CD4-positive, alpha-beta T cell treated with Interleukin-6 at 100 ng/mL for 8 hours (primary cell): Measurements from ENCODE around the gene MUC13.
A peak's percentile ranks its signal among the peaks of the same experiment; 100 is the strongest.

Experiments
- DNase-seq: peaks from one replicate; pipeline ENCODE4 v3.0.0-alpha.2; 2020; ENCODE audit warnings: mixed read lengths, low spot score

The MUC13 gene

DNA sequence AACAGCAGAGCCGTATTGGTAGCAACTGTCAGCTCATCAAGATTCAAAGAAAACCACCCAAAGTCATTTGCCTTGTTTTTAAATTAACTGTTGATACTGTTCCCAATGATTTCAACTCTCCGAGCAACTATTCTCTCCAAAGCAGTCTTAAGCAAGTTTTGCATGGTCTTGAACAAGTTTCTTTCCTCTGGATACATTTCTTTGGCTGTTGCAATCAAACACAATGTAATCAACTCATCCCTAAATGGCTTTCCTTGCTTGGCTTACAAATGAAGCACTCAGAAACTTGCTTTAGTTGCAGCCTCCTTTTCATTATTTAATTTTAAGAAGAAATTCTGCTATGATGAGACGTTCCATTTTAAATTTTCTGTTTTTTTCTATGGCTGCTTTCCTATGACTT, 15.5 kb upstream of the MUC13 start:
- DNase-seq: no peak

DNA sequence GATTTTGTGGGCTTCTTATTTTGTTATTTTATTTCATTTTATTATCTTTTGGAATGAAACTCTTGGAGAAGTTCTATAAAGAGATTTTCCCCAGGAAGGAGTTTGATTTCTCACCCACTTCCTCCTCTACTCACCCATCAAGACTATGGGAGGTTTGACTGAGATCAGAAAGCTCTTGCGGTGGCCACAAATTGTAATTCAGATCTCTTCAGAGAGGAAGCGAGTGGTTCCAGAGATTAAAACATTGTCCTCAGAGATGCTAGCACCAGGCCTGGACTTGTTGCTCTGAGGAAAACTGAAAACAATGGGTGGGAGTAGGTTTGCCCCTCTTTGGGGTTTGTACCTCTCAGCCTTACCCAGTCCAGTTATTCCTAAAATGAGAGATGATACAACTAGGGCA, 8.1 kb upstream of the MUC13 start:
- no peak for DNase-seq

DNA sequence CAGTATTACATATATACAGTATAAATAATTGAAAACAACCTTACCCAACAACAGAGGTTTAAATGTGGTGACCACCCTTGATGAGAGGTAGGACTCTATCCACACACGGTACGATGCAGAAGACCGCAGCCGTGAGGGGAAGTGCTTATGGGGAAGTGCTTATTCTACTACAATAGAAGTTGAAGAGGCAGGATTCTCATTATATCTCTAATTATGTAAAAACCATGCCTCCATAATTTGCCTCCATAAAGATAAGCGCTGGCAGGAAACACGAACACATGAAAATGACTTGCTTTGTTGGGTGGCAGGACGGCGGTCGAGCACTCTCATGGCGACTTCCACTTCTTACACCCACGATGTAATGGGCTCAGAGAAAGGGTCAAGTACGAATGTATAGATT, 7.2 kb upstream of the MUC13 start:
- DNase-seq: no peak

DNA sequence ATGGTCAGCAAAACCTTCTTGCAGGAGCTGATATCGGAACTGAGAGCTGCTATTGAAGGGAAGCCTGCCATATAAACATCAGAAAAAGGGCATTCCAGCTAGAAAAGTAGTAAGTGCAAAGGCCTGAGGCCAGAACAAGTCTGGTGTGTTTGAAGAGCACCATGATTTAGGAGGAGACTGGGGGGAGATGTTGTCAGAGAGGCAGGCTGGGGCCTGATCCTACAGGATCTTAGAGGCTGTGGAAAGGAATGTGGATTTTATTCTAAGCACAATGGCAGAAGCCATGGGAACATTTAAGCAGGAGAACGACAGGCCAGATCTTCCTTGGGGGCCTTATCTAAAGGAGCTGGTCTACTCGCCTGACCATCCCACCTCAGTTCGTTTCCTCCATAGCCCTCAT, 5.1 kb upstream of the MUC13 start:
- DNase-seq: no peak

DNA sequence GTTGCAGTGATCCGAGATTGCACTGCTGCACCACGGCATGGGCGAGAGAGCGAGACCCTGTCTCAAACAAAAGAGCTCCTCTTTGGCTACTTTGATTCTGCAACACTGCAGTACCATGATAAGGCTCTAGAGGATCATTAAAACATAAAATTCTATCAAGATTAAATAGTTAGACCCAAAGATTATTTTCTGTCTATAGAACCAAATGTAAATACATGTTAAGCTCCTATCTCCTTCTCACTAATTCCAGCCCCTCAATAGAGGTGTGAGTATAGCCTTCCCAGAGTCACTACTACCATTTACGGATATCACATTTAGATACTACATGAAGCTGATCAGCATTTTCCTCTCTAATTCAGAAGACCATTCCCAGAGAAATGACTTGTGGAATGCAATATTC, 4.3 kb upstream of the MUC13 start:
- DNase-seq: no peak

DNA sequence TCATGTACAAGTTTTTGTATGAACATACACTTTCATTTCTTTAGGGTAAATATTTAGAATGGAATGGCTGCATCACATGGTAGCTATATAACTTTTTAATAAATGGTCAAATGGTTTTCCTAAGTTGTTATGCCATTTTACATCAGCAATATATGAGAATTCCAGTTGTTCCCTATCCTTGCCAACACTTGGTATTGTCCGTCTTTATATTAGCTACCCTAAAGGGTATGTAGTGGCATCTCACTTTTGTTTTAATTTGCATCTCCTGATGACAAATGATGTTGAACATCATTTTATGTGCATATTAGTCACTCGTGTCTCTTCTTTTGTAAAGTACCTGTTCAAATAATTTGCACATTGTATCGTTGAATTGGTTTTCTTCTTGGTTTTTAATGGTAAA, 2.5 kb upstream of the MUC13 start:
- no peak for DNase-seq

DNA sequence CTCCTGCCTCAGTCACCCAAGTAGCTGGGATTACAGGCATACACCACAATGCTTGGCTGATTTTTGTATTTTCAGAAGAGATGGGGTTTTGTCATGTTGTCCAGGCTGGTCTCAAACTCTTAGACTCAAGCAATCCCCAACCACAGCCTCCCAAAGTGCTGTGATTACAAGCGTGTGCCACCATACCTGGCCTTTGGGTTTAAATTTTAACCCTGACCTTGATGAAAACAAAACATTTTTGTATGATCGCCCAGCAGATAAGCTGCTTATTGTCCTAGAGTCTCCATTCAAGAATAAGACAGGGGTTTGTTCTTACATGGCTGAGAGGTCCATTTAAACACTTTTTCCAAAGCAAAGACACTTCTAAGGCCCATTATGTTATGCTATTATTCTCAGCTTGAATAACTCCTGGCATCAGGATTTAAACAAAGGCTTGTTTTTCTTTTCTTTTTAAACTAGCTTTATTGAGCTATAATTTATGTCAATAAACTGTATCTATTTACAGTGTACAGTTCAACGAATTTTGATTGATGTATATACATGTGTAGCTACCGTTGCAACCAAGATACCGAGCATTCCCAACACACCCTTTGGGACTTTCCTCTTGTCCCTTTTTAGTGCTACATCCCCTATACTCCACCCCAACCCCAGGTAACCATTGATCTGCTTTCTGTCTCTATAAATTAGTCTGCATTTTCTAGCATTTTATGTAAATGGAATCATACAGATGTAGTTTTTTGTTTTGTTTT, 1.4 kb upstream of the MUC13 start:
- no peak for DNase-seq

DNA sequence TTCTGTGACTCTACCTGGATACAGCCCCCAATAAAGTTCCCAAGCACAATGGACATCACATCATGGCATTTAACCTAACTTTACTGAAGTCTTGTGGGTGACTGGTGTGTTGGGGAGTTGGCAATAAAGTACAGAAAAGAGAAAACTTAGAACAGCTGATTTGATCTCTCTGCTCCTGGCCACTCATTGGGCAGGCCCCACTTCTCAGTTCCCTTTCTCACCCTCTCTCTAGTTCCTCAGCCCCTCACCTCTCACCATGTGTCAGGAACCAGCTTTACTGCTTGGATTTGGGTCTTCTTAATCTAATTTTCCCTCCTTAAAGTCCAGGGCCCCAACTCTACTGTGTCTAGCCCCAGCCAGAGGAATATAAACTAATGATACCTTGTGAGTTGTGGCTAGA, 713 bp upstream of the MUC13 start:
- no peak for DNase-seq

DNA sequence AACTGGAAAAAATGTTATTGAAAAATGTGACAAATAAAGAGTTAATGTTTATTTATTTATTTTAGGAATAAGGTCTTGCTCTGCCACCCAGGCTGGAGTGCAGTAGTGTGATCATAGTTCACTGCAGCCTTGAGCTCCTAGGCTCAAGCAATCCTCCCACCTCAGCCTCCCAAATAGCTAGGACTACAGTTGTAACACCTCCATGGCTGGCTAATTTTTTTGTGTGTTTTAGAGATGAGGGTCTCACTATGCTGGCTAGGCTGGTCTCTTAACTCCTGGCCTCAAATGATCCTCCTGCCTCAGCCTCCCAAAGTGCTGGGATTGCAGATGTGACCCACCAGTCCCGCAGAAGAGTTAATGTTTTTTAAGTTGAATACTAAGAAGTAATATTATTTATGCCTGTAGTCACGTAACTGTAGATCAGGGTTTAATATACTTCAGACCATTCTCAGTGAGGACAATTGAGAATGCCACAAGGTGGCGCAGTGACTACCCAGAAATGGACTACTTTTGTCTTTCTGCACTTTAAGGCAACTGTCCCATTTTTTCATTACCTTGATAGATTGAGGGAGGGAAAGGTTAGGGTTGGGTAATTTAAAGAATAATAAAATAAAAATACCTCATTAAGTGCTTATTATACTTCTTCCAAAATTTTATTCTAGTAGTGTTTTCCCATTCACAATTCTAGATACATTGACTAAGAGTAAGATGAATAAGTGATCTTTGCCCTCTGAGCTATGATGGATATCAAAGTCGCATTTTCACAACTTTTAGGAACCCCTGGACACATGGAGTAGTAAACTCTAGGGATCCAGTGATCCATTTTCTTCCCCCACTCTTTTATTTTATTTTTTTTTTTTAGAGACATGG, 6.0 kb downstream of the MUC13 start:
- peak; percentile 45 for DNase-seq

DNA sequence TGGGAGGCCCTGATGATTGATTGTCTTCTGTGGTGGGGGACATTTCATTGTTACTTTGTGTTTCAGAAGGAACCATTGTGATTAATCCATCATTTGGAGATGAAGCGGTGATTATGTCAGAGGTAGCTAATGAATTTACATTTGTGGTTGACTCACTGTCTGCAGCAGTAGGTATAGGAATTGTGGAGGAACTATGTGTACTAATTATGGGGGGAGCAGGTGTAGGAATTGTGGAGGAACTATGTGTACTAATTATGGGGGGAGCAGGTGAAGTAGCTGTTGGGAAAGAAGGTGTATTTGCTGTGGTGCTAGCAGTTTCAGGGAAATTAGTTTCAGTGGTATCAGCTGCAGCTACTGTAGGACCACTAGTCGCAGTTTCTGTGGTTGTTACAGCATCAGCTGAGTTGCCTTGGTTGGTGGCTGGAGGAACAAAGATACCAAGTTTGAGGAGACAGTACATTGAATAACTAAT, 6.9 kb downstream of the MUC13 start:
- DNase-seq: no peak

DNA sequence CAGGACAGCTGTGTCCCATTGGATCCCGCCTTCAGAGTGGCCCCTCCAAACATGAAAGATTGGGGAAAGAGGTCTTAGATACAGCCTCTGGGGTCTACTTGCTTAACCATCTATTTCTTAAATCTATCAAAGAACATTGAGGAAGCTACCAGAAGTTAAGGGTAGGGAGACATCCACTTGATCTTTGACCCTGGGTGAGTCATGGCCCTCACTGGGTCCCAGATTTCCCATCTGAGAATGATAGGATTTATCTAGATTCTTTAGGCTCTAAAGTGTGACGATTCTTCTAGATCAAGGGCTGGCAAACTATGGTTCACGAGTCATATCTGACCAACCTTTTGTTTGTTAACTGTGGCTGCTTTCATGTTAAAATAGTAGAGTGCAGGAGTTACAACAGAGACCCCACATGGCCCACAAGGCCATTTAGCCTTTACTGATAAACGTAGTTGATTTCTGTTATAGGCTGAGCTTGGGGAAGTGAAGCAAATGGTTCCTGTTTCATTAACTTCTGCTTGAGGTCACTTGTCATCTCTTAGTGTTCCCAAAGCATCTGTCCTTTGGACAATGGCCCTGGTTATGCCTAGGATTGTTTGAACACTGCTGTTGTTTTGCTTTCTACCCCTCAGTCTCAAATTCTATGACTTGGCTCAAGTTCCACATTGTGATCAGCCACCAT, 8.0 kb downstream of the MUC13 start:
- DNase-seq: no peak

DNA sequence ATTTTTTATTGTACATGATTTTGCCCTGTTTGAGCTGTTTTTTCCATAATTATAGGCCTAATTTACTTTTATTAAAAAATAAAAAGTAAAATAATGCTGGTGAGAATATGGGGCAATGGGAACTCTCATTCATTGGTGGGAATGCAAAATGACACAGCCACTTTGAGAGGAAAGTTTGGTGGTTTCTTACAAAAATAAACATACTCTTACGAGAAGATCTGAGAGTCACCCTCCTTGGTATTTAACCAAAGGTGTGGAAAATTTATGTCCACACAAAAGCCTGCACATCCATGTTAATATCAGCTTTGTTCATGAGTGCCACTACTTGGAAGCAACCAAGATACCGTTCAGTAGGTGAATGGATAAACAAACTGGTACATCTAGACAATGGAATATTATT, 9.8 kb downstream of the MUC13 start:
- DNase-seq: no peak

DNA sequence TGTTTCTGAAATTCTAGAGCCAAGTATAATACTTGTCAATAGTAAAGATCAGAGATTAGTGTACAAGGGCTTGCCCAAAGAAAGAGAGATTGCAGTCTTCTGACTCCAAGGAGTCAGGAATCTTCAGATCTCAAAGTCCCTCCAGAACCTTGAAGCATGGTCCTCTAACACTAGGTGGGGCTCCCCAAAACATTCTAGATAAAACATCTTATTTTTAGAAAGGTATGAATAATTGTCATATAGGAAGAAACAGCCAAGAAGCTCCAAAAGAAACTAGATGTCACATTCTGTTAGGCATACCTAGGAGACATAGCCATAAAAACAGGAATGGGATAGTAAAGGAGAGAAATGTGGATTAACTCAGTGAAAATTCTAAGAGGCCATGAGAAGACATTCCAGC, 10.7 kb downstream of the MUC13 start:
- DNase-seq: no peak

DNA sequence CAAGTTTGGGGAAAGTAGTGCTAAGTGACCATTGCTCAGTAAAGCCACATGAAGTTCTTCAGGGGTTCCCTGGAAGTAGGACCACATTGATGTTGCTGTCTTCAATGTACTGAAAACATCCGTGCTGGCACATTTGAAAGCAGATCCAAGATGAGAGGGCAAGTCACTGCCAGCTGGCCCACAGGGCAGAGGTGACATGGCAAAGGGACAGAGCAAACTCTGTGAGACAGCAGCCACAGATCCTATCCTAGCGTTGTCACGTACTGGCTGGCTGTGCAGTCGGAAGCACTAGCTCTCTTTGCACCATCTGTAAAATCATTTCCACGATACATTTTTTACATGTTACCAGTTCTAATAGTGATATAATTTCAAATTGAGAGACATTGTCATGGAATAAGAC, 13.8 kb downstream of the MUC13 start:
- no peak for DNase-seq

DNA sequence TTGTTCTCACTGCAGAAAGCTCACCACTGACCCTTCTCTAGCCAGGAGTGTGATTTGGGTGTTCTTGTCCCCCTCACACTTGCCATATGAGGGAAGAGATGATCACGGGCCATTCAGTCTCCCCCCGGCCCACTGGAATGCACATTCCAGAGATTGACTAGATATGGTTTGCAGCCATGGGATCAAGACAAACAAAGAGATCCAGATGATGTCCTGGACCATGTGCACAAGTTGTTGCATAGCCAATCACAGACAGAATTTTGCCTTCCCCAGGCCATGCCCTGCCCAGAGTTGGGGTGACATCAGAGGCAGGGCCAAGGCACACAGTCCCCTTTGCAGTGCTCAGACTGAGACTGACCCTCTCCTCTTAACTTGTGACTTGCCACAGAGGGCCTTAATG, 14.8 kb downstream of the MUC13 start:
- no peak for DNase-seq

DNA sequence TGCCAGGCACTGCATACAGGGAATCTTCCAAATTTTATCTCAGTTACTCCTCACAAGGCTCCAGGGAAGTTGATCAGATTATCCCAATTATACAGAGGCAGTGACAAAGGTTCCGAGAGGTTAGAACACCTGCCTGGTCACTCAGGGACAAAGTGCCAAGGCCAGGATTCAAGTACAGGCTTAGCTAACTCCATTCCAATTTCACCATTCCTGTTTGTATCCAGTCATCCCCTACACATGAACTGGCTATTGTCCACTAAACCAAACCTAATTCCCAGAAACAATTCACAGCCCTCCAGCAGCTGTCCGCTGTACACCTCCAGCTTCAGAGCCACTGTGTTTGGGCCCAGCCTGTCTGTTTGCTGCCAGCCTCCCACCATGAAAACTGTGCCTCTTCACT, 16.0 kb downstream of the MUC13 start:
- no peak for DNase-seq

DNA sequence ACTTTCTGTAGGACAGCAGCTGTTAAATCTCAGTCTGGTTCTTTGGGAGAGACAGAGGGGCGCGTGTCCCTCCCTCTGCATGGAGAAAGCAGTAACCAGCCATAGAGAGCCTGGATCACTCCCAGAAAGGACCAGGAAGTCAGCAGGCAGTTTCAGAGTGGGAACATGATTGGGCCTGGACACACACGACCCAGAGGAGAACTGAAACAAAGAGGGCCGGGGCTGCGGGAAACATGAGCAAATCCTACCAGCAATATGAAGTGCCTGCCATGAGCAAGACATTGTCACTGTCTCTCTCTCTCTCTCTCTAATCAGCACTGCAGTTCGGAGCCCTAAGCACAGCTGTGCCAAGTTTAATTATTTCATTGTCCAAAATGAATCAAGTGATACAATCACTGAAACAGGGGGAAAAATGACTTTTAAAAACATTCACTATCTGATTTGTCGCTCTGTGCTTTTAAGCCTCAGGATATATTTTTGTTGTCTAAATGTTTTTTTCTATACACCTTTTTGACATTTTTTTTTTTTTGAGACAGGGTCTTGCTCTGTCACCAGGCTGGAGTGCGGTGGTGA, 17.6 kb downstream of the MUC13 start:
- DNase-seq: no peak

DNA sequence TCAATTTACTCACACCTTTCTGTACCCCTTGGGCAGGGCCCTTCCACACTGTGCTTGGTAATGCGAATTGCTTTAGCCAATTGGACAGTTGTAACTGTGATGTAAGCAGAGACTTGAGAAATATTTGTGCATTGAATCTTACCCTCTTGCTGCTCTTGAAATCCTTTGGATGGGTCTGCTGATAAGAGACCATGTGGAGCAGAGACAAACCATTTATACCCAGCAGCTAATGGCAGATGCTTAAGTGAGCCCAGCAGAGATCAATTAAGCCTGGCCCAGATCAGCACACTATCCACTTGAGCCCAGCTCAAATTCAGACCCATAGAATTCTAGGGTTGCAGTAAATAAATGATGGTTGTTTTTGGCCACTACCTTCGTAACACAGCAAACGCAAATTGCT, 19.3 kb downstream of the MUC13 start:
- no peak for DNase-seq

DNA sequence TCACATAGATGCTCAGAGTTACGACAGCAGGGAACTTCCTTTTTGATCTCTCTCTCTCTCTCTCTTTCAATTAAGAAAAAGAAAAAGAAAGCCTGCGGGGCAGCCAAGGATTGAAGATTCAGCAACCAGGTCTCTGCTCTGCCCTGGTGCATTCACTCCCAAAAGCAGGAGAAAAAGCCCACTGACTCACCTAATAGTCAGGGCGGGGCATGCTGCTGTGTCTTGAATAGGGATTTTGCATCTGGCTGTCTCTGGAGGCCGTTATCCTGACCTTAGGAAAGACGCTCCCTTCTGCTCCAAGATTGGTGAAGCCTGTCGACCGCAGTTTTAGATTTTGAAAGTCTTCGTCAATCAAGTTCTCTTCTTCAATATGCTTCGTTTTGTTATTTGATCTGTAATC, 26.6 kb downstream of the MUC13 start:
- no peak for DNase-seq

DNA sequence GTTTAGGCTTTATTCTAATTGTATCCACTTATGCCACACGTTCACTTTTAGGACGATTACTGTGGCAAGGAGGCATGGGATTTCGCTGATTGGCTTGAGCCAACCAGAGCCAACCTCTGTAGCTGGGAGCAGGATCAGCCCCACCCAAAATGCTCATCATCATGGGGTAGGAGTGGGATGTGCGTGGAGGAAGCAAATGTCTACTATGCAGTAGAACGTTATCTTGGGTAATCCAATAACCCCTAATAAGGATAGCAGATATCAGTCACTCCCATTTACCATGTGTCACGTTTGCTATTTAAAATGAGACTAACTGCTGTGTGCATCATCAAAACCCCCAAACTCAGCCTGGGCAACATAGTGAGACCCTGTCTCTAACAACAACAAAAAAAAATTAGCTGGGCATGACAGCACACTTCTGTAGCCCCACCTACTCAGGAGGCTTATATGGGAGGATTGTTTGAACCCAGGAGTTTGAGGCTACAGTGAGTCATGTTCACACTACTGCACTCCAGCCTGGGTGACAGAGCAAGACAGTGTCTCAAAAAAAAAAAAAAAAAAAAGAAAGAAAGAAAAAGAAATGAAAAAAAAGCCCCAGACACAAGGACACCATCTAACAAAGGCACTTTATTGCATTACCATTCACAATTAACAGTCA, 29.6 kb downstream of the MUC13 start:
- no peak for DNase-seq

DNA sequence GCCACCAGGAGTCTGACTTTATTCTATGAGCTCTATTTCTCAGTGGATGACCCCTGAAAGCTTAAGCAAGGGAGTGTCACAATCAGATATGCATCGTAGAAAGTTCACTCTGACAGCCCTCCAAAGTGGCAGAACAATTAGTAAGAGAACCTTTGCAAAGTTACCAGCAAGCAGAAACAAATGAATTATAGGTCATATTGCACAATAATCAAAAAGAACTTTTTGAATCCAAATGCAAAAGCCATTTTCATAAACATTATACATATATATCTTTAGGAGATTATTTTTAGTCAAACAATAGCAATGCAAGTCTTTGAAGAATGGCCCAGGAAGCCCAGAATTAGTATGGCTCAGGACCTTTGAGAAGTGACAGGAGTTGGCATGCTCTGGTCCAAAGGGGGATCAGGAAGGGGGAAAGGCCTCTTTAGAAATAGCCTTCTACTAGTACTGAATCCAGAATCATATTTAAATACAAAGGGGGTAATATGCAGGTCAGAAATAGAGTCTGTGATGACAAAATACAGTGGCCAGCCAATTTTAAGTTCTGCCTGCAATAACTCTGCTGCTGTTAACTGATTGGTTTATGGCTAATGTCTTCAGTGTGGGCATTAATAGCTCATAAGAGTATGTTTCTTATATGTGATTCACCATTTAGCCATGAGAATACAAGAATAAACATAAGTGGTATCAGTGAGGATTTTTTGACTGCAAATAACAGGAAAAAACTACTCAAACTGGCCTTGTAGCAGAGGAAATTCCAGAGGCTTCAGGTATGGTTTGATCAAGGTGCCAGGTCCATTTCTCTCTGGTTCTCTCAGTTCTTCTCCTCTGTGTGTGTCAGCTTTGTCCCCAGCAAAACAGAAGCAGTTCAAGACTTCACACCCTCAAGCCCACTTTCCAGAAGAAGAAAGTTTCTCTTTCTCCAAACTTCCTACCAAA, 30.4 kb downstream of the MUC13 start:
- no peak for DNase-seq
